ENCODE measurements around the gene STX3.
"Not testable (repeated sequence)": the region's sequence is repeated elsewhere in the genome, so short reads cannot be mapped to it uniquely, and the experiment has no call there.

STX3 gene

GRCh38 chr11:59794417-59794816 is 39.2 kb downstream of the STX3 start:
- DNase-seq, result no peak

GRCh38 chr11:59800390-59801025 is 45.3 kb downstream of the STX3 start:
- no peak for DNase-seq

GRCh38 chr11:59801160-59801706 is 46.1 kb downstream of the STX3 start:
- no peak for DNase-seq

GRCh38 chr11:59801981-59802638 is 46.9 kb downstream of the STX3 start:
- DNase-seq, result peak; percentile 42

GRCh38 chr11:59802639-59803176 is 47.5 kb downstream of the STX3 start:
- peak; percentile 42 for DNase-seq

- no peak for DNase-seq
These were observed 48.9 kb downstream of the STX3 start for GRCh38 chr11:59804061-59804460.

GRCh38 chr11:59807047-59807610 is 52.0 kb downstream of the STX3 start:
- DNase-seq, result no peak

GRCh38 chr11:59810189-59810910 is 55.2 kb downstream of the STX3 start, which contains the start of gene MRPL16:
Gene MRPL16, minus strand, starts transcription at chr11:59810778. Its CDS starts 120 bp downstream, at chr11:59810658.
- peak; percentile 82 for DNase-seq

GRCh38 chr11:59810911-59811259 is 55.7 kb downstream of the STX3 start:
- DNase-seq, result no peak

- no peak for DNase-seq
These were observed 57.0 kb downstream of the STX3 start for GRCh38 chr11:59812220-59812619.

- no peak for DNase-seq
These were observed 58.2 kb downstream of the STX3 start for GRCh38 chr11:59813364-59813763.

GRCh38 chr11:59814021-59814420 is 58.8 kb downstream of the STX3 start:
- no peak for DNase-seq

- DNase-seq, result no peak
These were observed 60.6 kb downstream of the STX3 start for GRCh38 chr11:59815754-59816153.

GRCh38 chr11:59816434-59816833 is 61.3 kb downstream of the STX3 start:
- DNase-seq, result not testable (repeated sequence)

GRCh38 chr11:59818572-59818971 is 63.4 kb downstream of the STX3 start:
- no peak for DNase-seq

- DNase-seq, result peak; percentile 17
These were observed 67.9 kb downstream of the STX3 start for GRCh38 chr11:59822989-59823566.

- no peak for DNase-seq
These were observed 74.2 kb downstream of the STX3 start for GRCh38 chr11:59829358-59829757.

GRCh38 chr11:59833602-59834001 is 78.4 kb downstream of the STX3 start:
- no peak for DNase-seq

- no peak for DNase-seq
These were observed 84.4 kb downstream of the STX3 start for GRCh38 chr11:59839615-59840014.

GRCh38 chr11:59841514-59841913 is 86.3 kb downstream of the STX3 start:
- DNase-seq, result no peak

- DNase-seq, result no peak
These were observed 87.1 kb downstream of the STX3 start for GRCh38 chr11:59842316-59842715.

GRCh38 chr11:59845399-59845798 is 90.2 kb downstream of the STX3 start, which contains the start of gene CBLIF:
Gene CBLIF, minus strand, starts transcription at chr11:59845499. Its CDS starts 46 bp downstream, at chr11:59845453.
- no peak for DNase-seq

- no peak for DNase-seq
These were observed 91.4 kb downstream of the STX3 start for GRCh38 chr11:59846556-59846955.
